Tibial nerve (tissue), 4 donors: ENCODE results near the gene ZC3H13. TPM values are rescaled to one million over a fixed set of nuclear protein-coding genes. Genes with fewer than 3 reads are reported as not detected.

Experiments
- DNase-seq, 2 donors: peaks; one replicate each; pipeline ENCODE4 v3.0.0-alpha.2; 2019; ENCODE audit warnings: low spot score in 2 of 2
- H3K27ac ChIP-seq, 4 donors: fragments of 200-600 bp; sonication (generic) in 3 of 4; one replicate each; pipeline ENCODE4 v1.5.1; 2017 to 2019; ENCODE audit warnings: mild to moderate bottlenecking in 1 of 4
- H3K27me3 ChIP-seq, 2 donors: fragments of 200-600 bp; sonication (generic) in 1 of 2; one replicate each; pipeline versions ENCODE4 v1.5.1 to v1.6.0; 2017 to 2019
- H3K36me3 ChIP-seq, 3 donors: fragments of 200-600 bp; sonication (generic); one replicate each; pipeline ENCODE4 v1.5.1; 2018 to 2019
- H3K4me1 ChIP-seq, 4 donors: fragments of 200-600 bp; sonication (generic) in 3 of 4; one replicate each; pipeline ENCODE4 v1.5.1; 2017 to 2019
- H3K4me3 ChIP-seq, 4 donors: fragments of 200-600 bp; sonication (generic) in 3 of 4; one replicate each; pipeline ENCODE4 v1.5.1; 2017 to 2019; ENCODE audit warnings: mild to moderate bottlenecking in 1 of 4, moderate library complexity in 1 of 4
- H3K9me3 ChIP-seq, 4 donors: fragments of 200-600 bp; sonication (generic) in 3 of 4; one replicate each; pipeline ENCODE4 v1.5.1; 2017 to 2019
- EP300 ChIP-seq, 2 donors: sonication (generic); formaldehyde crosslinking; IDR thresholded peaks; one replicate each; pipeline ENCODE4 v1.6.1; 2017; ENCODE audit warnings: antibody characterized with exemption in 2 of 2, mild to moderate bottlenecking in 1 of 2
- POLR2A ChIP-seq, 2 donors: fragments of 450-650 bp; IDR thresholded peaks; one replicate each; pipeline ENCODE4 v1.6.1; 2017; ENCODE audit warnings: antibody characterized with exemption in 2 of 2, mild to moderate bottlenecking in 2 of 2, moderate library complexity in 2 of 2
- WGBS, 2 donors: methylation state at CpG; one replicate each; pipeline ENCODE4 v1.1.5; 2018; 5-methylcytosine and 5-hydroxymethylcytosine counted together
- total RNA-seq, 4 donors: library from RNA; depleted of rRNA; stranded (reverse); fragments of >200 nt; gene quantifications; one replicate each; pipeline ENCODE4 v1.1.0, GENCODE V29; 2016
- TF ChIP-seq, protein P1 (sequence below), 5 experiments: fragments of 200-600 bp in 3 of 5; fragments of 450-650 bp in 2 of 5; sonication (generic) in 3 of 5; IDR thresholded peaks; one replicate each; pipeline ENCODE4 v1.5.1; 2016 to 2019; ENCODE audit warnings: antibody characterized with exemption in 5 of 5, mild to moderate bottlenecking in 3 of 5, moderate library complexity in 2 of 5

ZC3H13 gene
- total RNA-seq, 4 donors from 2014 or later = 34.7 to 55.9 (median 44.2) TPM

GRCh38 chr13:46062185-46062584 lies 9.6 kb upstream of the ZC3H13 start:
- Histone ChIP-seq H3K4me3 (no peak overlapping the region), H3K27ac (no peak overlapping the region), H3K9me3 (no peaks in the 10 kb centered on the region), H3K27me3 (no peaks in the 10 kb centered on the region), H3K36me3 (no peaks in the 10 kb centered on the region), H3K4me1 (no peaks in the 10 kb centered on the region)
- TF ChIP-seq, protein P1, sequence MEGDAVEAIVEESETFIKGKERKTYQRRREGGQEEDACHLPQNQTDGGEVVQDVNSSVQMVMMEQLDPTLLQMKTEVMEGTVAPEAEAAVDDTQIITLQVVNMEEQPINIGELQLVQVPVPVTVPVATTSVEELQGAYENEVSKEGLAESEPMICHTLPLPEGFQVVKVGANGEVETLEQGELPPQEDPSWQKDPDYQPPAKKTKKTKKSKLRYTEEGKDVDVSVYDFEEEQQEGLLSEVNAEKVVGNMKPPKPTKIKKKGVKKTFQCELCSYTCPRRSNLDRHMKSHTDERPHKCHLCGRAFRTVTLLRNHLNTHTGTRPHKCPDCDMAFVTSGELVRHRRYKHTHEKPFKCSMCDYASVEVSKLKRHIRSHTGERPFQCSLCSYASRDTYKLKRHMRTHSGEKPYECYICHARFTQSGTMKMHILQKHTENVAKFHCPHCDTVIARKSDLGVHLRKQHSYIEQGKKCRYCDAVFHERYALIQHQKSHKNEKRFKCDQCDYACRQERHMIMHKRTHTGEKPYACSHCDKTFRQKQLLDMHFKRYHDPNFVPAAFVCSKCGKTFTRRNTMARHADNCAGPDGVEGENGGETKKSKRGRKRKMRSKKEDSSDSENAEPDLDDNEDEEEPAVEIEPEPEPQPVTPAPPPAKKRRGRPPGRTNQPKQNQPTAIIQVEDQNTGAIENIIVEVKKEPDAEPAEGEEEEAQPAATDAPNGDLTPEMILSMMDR (IDR thresholded peaks at IDR 0.05) = no peak
- no peak for TF ChIP-seq POLR2A (IDR thresholded peaks at IDR 0.05)
- no peak for TF ChIP-seq EP300 (IDR thresholded peaks at IDR 0.05)
- WGBS, 2 donors = 64 to 70% methylated on average over 5 of the region's 5 CpGs
- DNase-seq = no peak

GRCh38 chr13:46059405-46059804 lies 6.9 kb upstream of the ZC3H13 start:
- no peak overlapping the region for H3K4me3 ChIP-seq
- H3K4me1 ChIP-seq = no peaks in the 10 kb centered on the region
- DNase-seq = no peak
- TF ChIP-seq, protein P1 (IDR thresholded peaks at IDR 0.05) = no peak
- TF ChIP-seq POLR2A (IDR thresholded peaks at IDR 0.05) (no peak), EP300 (IDR thresholded peaks at IDR 0.05) (no peak)
- H3K27me3 ChIP-seq = no peaks in the 10 kb centered on the region
- no peaks in the 10 kb centered on the region for H3K36me3 ChIP-seq
- H3K9me3 ChIP-seq = no peaks in the 10 kb centered on the region
- H3K27ac ChIP-seq = no peak overlapping the region

- Histone ChIP-seq H3K4me3 (no peak overlapping the region), H3K9me3 (no peaks in the 10 kb centered on the region), H3K4me1 (peaks cover 0 to 10% (median 1%) of the 10 kb centered on the region in 4 donors), H3K27me3 (no peaks in the 10 kb centered on the region), H3K36me3 (no peaks in the 10 kb centered on the region), H3K27ac (no peak overlapping the region)
- no peak for DNase-seq
- no peak for TF ChIP-seq EP300 (IDR thresholded peaks at IDR 0.05)
- no peak for TF ChIP-seq POLR2A (IDR thresholded peaks at IDR 0.05)
- TF ChIP-seq, protein P1 (IDR thresholded peaks at IDR 0.05) = no peak
- 80 to 84% methylated on average over 3 of the region's 3 CpGs for WGBS, 2 donors
These were observed 5.7 kb upstream of the ZC3H13 start for GRCh38 chr13:46058268-46058667.

- no peak for DNase-seq
- Histone ChIP-seq H3K27ac (no peak overlapping the region), H3K4me3 (no peak overlapping the region), H3K4me1 (peaks cover 0 to 13% (median 2%) of the 10 kb centered on the region in 4 donors), H3K27me3 (no peaks in the 10 kb centered on the region), H3K9me3 (no peaks in the 10 kb centered on the region), H3K36me3 (no peaks in the 10 kb centered on the region)
- TF ChIP-seq EP300 (IDR thresholded peaks at IDR 0.05) (no peak), POLR2A (IDR thresholded peaks at IDR 0.05) (no peak)
- TF ChIP-seq, protein P1 (IDR thresholded peaks at IDR 0.05) = no peak
- WGBS, 2 donors = 16 to 37% methylated on average over 5 of the region's 5 CpGs
These were observed 4.9 kb upstream of the ZC3H13 start for GRCh38 chr13:46057256-46058015.

- peak overlapping the region; percentile 77 to 95 (median 92) for H3K27ac ChIP-seq
These were observed 841 bp upstream of the ZC3H13 start for GRCh38 chr13:46053162-46054012.

More at GRCh38 chr13:46053162-46054012, 841 bp upstream of the ZC3H13 start:
- no peaks in the 10 kb centered on the region for H3K36me3 ChIP-seq
- no peaks in the 10 kb centered on the region for H3K27me3 ChIP-seq
- H3K4me3 ChIP-seq = peak overlapping the region; percentile 59 to 84 (median 76)
- H3K9me3 ChIP-seq = no peaks in the 10 kb centered on the region
- no peak for TF ChIP-seq EP300 (IDR thresholded peaks at IDR 0.05)
- no peak for TF ChIP-seq POLR2A (IDR thresholded peaks at IDR 0.05)
- TF ChIP-seq, protein P1 (IDR thresholded peaks at IDR 0.05) = no peak
- WGBS, 2 donors = 19 to 21% methylated on average over 18 of the region's 18 CpGs
- peaks cover 0 to 39% (median 13%) of the 10 kb centered on the region in 4 donors for H3K4me1 ChIP-seq
- DNase-seq = no peak
